ENCODE results near the gene PARPBP. TPM values are rescaled to one million over a fixed set of nuclear protein-coding genes. Genes with fewer than 3 reads are reported as not detected.
"Not testable (repeated sequence)": the region's sequence is repeated elsewhere in the genome, so short reads cannot be mapped to it uniquely, and the experiment has no call there.

Gene PARPBP
- polyA plus RNA-seq (ENCODE audit: insufficient read length in 10 of 10) = 1 to 10 TPM; 5.3 to 8.7 (median 7.6) TPM
- long read RNA-seq, donor 1, partial matches to known transcripts = 0 of 1 reads
- long read RNA-seq, donor 1, other reads (novel, unspliced or antisense) = 0 of 1 reads
- long read RNA-seq, donor 2 = 0 reads
- long read RNA-seq, donor 3 = 0 reads
- long read RNA-seq, donor 4, partial matches to known transcripts = 0 of 1 reads
- long read RNA-seq, donor 4, other reads (novel, unspliced or antisense) = 0 of 1 reads
- long read RNA-seq, donor 5, partial matches to known transcripts = 0 of 1 reads
- long read RNA-seq, donor 5, other reads (novel, unspliced or antisense) = 0 of 1 reads
- long read RNA-seq, donor 6 = 0 reads
- long read RNA-seq, donor 7 = 0 reads
- long read RNA-seq, donor 8 = 0 reads
- long read RNA-seq, donor 9 = 0 reads

- DNase-seq = peak; percentile 87 to 96 (median 90)
These were observed at the start of gene PARPBP, which contains the start of gene NUP37 for GRCh38 chr12:102119674-102120563. TSS of gene PARPBP (plus strand) at chr12:102120183. CDS start at chr12:102123889, 3,706 bp downstream. TSS of gene NUP37 (minus strand) at chr12:102120114. CDS start at chr12:102118518, 1,596 bp downstream.

- DNase-seq = not testable (repeated sequence)
These were observed 47.9 kb upstream of the PARPBP start for GRCh38 chr12:102072092-102072491.

GRCh38 chr12:102080842-102081241 is 39.1 kb upstream of the PARPBP start:
- DNase-seq = no peak

- DNase-seq = not testable (repeated sequence)
These were observed 30.7 kb upstream of the PARPBP start for GRCh38 chr12:102089228-102089835.

GRCh38 chr12:102093319-102093718 is 26.7 kb upstream of the PARPBP start:
- DNase-seq = peak in 2 of 3 donors; percentile 16 to 20

- DNase-seq = peak; percentile 15 to 49 (median 16)
These were observed 24.2 kb upstream of the PARPBP start for GRCh38 chr12:102095677-102096263.

- DNase-seq = no peak
These were observed 23.1 kb upstream of the PARPBP start for GRCh38 chr12:102096855-102097254.

GRCh38 chr12:102106905-102107304 is 13.1 kb upstream of the PARPBP start:
- DNase-seq = no peak

- DNase-seq = no peak
These were observed 12.0 kb upstream of the PARPBP start for GRCh38 chr12:102107970-102108369.

GRCh38 chr12:102110782-102111181 is 9.2 kb upstream of the PARPBP start:
- DNase-seq = no peak

GRCh38 chr12:102114212-102114611 is 5.8 kb upstream of the PARPBP start:
- DNase-seq = no peak

GRCh38 chr12:102116392-102116791 is 3.6 kb upstream of the PARPBP start:
- no peak for DNase-seq

- DNase-seq = no peak
These were observed 1.1 kb upstream of the PARPBP start for GRCh38 chr12:102118874-102119273.

- DNase-seq = no peak
These were observed 536 bp downstream of the PARPBP start for GRCh38 chr12:102120564-102120873.

GRCh38 chr12:102120886-102121285 is 903 bp downstream of the PARPBP start:
- peak in 1 of 3 donors; percentile 5 for DNase-seq

GRCh38 chr12:102121328-102121727 is 1.3 kb downstream of the PARPBP start:
- DNase-seq = not testable (repeated sequence)

- DNase-seq = not testable (repeated sequence)
These were observed 10.7 kb downstream of the PARPBP start for GRCh38 chr12:102130720-102131119.

- not testable (repeated sequence) for DNase-seq
These were observed 11.5 kb downstream of the PARPBP start for GRCh38 chr12:102131442-102131841.

GRCh38 chr12:102137619-102138018 is 17.6 kb downstream of the PARPBP start:
- DNase-seq = not testable (repeated sequence)

- not testable (repeated sequence) for DNase-seq
These were observed 22.9 kb downstream of the PARPBP start for GRCh38 chr12:102142866-102143373.

GRCh38 chr12:102144221-102144620 is 24.2 kb downstream of the PARPBP start:
- DNase-seq = no peak

All from muscle of back (tissue), 13 donors.